ENCODE results near the gene CLASP1.
"Not testable (repeated sequence)": the region's sequence is repeated elsewhere in the genome, so short reads cannot be mapped to it uniquely, and the experiment has no call there.

The CLASP1 gene

DNA sequence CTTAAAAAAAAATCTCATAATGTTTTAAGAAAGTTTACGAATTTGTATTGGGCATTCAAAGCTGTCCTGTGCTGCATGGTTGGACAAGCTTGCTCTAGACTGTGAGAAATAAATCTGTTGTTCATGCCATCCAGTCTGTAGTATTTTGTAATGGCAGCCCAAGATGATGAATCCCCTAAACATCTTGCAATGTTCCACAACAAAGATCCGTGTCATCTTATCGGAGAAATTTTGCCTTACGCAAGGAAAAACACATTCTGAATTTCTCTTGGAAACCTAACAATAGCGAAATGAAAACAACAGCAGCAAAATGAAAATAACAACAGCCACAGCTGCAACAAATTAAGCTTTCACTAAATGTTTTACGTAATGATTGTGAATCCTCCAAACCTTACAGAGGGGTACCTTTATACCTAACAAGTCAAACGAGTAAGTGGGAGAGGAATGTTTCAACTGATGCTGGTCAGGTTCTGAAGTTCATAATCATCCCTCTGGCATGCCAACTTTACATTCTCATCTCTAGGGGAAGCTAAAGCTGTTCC is 194.6 kb downstream of the CLASP1 start:
- TF ChIP-seq, protein P1, sequence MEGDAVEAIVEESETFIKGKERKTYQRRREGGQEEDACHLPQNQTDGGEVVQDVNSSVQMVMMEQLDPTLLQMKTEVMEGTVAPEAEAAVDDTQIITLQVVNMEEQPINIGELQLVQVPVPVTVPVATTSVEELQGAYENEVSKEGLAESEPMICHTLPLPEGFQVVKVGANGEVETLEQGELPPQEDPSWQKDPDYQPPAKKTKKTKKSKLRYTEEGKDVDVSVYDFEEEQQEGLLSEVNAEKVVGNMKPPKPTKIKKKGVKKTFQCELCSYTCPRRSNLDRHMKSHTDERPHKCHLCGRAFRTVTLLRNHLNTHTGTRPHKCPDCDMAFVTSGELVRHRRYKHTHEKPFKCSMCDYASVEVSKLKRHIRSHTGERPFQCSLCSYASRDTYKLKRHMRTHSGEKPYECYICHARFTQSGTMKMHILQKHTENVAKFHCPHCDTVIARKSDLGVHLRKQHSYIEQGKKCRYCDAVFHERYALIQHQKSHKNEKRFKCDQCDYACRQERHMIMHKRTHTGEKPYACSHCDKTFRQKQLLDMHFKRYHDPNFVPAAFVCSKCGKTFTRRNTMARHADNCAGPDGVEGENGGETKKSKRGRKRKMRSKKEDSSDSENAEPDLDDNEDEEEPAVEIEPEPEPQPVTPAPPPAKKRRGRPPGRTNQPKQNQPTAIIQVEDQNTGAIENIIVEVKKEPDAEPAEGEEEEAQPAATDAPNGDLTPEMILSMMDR (IDR thresholded peaks at IDR 0.05; ENCODE audit: borderline replicate concordance, insufficient read depth, low read depth, low read length), result no peak
- H3K4me3 ChIP-seq (ENCODE audit: low read depth, low read length), result no peak overlapping the region

DNA sequence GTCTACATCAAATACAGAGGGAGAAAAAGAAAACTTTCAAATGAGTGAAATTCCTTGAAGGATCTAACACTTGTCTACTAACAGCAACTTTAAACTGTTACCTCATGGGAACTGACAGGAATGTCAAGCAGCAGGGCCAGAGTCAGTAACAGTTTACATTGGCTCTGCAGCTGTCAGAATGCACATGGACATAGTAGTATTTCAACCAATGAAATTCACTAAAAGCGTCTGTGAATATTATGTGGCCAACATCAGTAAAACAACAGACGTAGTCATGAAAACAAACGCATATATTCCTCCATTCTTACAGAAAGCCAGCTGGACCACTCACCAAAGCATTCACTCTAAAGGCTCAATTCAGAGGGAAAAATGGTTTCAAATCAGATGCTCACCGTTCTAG is 197.9 kb downstream of the CLASP1 start:
- no peak overlapping the region for H3K4me3 ChIP-seq (ENCODE audit: low read depth, low read length)
- TF ChIP-seq, protein P1 (IDR thresholded peaks at IDR 0.05; ENCODE audit: borderline replicate concordance, insufficient read depth, low read depth, low read length), result no peak

DNA sequence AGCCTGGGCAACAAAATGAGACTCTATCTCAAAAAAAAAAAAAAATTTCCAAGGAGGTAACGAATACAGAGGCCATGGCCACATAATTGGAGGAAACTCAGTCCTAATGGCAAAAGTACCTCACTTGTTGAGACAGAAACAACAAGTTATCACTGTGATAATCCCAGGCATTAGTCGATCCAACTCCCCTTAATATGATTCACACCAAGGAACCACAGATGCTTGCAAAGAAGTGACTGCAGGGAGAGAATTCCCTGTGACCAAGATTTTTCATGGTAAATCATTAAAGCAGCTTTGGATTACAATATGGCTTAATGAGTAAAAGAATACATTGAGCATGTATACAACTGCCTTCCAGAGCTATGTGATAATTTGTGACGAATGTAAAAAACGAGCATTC is 199.0 kb downstream of the CLASP1 start:
- no peak overlapping the region for H3K4me3 ChIP-seq (ENCODE audit: low read depth, low read length)
- TF ChIP-seq, protein P1 (IDR thresholded peaks at IDR 0.05; ENCODE audit: borderline replicate concordance, insufficient read depth, low read depth, low read length), result no peak

DNA sequence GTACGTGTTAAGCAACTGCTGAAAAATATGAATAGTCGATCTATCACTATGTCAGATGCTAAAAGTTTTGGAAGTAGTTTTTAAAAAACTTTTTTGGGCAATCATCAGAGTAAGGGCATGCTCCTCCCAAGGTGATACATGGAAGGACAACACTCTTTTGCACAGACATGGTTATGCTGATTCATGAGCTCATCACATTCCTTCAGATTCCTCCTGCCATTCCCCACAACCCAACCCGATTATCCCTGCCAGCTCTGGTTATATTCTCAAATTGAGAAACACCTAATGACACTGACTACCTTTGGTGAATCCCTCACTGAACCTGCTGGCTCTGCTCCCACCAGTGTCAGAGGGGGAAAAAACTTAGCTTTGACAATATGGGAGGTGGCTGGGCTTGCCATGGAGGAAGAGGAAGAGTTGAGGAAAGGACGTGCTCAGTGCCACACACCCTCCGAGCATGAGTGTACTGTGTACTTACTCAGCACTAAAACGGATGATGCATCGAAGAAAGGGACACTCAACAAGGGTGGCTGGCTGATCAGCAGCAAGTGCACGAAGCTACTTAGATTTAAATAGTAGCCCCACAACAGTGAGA is 202.5 kb downstream of the CLASP1 start:
- H3K4me3 ChIP-seq (ENCODE audit: low read depth, low read length), result no peak overlapping the region
- TF ChIP-seq, protein P1 (IDR thresholded peaks at IDR 0.05; ENCODE audit: borderline replicate concordance, insufficient read depth, low read depth, low read length), result no peak

DNA sequence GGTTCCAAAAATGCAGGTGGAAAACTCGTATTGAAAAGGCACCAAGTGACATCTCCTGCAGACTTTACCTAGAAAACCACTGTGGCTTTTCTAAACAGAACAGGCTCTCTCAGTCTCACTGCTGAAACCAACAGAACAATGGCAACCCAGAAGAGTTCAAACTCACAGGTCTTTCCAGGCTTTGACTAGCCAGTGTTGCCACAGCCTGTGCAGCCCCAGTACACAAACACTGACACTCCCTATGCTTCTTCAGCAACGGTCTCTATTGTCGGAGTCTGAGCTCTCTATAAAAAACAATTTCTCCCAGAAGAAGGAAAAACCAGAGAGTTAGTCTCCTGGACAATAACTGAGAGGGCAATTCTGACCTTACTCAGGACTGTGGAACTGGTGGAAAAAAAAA is 206.4 kb downstream of the CLASP1 start:
- TF ChIP-seq, protein P1 (IDR thresholded peaks at IDR 0.05; ENCODE audit: borderline replicate concordance, insufficient read depth, low read depth, low read length), result no peak
- no peak overlapping the region for H3K4me3 ChIP-seq (ENCODE audit: low read depth, low read length)

DNA sequence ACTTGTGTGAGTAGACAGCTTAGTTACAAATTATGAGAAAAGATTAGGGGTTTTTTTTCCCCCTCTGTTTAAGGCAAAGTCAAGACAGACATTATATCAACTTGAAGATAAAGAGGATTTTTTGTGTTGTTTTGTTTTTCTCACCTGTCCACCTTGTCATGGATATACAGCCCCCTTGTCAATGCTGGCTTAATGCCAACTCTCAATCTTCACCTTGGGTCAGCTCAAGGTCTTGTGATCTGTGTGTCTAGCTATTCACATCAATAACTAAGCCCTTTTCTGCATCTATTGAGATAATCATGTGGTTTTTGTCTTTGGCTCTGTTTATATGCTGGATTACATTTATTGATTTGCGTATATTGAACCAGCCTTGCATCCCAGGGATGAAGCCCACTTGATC is 211.0 kb downstream of the CLASP1 start:
- H3K4me3 ChIP-seq (ENCODE audit: low read depth, low read length), result not testable (repeated sequence)

DNA sequence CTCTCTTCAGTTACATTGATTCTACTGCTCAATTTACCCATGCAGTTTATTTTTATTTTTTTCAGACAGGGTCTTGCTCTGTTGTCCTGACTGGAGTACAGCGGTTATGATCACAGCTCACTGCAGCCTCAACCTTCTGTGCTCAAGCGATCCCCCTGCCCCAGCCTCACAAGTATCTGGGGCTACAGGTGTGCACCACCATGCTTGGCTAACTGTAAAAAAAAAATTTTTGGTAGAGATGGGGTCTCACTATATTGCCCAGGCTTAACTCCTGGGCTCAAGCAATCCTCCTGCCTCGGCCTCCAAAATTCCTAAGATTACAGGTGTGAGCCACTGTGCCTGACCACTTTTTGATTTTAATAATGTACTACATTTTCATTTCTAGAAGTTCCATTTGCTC is 212.3 kb downstream of the CLASP1 start:
- no peak overlapping the region for H3K4me3 ChIP-seq (ENCODE audit: low read depth, low read length)
- TF ChIP-seq, protein P1 (IDR thresholded peaks at IDR 0.05; ENCODE audit: borderline replicate concordance, insufficient read depth, low read depth, low read length), result no peak
